Cortex of kidney (tissue), 1 donor: ENCODE data around the gene RAI1.
"Not testable (repeated sequence)": the region's sequence is repeated elsewhere in the genome, so short reads cannot be mapped to it uniquely, and the experiment has no call there.

Source experiments
- DNase-seq: peaks from one replicate; lab custom pipeline; 2025; lab: John Stamatoyannopoulos, UW

RAI1 gene

GRCh38 chr17:17804007-17804406 is 122.7 kb downstream of the RAI1 start:
- no peak for DNase-seq

GRCh38 chr17:17805575-17805974 is 124.3 kb downstream of the RAI1 start:
- DNase-seq, result no peak

- DNase-seq, result no peak
Observed at GRCh38 chr17:17806035-17806434, 124.8 kb downstream of the RAI1 start.

GRCh38 chr17:17806611-17807274 is 125.5 kb downstream of the RAI1 start:
- no peak for DNase-seq

GRCh38 chr17:17807440-17807839 is 126.2 kb downstream of the RAI1 start:
- DNase-seq, result no peak

GRCh38 chr17:17808200-17808599 is 126.9 kb downstream of the RAI1 start:
- DNase-seq, result not testable (repeated sequence)

- DNase-seq, result no peak
Observed at GRCh38 chr17:17808706-17809432, 127.6 kb downstream of the RAI1 start.

- no peak for DNase-seq
Observed at GRCh38 chr17:17809531-17810083, 128.3 kb downstream of the RAI1 start.

- no peak for DNase-seq
Observed at GRCh38 chr17:17810084-17810894, 129.0 kb downstream of the RAI1 start.

- DNase-seq, result no peak
Observed at GRCh38 chr17:17810895-17811248, 129.6 kb downstream of the RAI1 start.

- DNase-seq, result no peak
Observed at GRCh38 chr17:17811381-17812210, 130.3 kb downstream of the RAI1 start.

GRCh38 chr17:17812211-17813054 is 131.2 kb downstream of the RAI1 start:
- no peak for DNase-seq

GRCh38 chr17:17813055-17813724 is 131.9 kb downstream of the RAI1 start:
- DNase-seq, result no peak

- no peak for DNase-seq
Observed at GRCh38 chr17:17813725-17814095, 132.5 kb downstream of the RAI1 start.

GRCh38 chr17:17814162-17815061 is 133.2 kb downstream of the RAI1 start:
- DNase-seq, result no peak

GRCh38 chr17:17815062-17815406 is 133.8 kb downstream of the RAI1 start:
- DNase-seq, result no peak

GRCh38 chr17:17815436-17816200 is 134.4 kb downstream of the RAI1 start:
- DNase-seq, result no peak

GRCh38 chr17:17816240-17816814 is 135.1 kb downstream of the RAI1 start:
- no peak for DNase-seq
